GM12878 (cell line): Measurements from ENCODE around the gene RAD51B. TPM values are rescaled to one million over a fixed set of nuclear protein-coding genes. Genes with fewer than 3 reads are reported as not detected.

ENCODE experiments used
- ATAC-seq: fragments of 200-7000 bp; cut with Tn5 transposase; 3 replicates; pipeline ENCODE4 v1.9.1; 2020; ENCODE audit warnings: mild to moderate bottlenecking, moderate library complexity
- BruUV-seq: library from RNA; stranded (reverse); fragments of 400-500 nt; replicated peaks from 2 replicates; lab custom pipeline; 2021; lab: Mats Ljungman, UMichigan
- CTCF ChIA-PET: fragments of 300-600 bp; sonication (Branson Sonifier 250); formaldehyde crosslinking; extraction: SDS; loops from one replicate; lab custom pipeline; 2021; ENCODE audit warnings: inconsistent platforms; lab: Yijun Ruan, JAX
- POLR2A ChIA-PET: fragments of 350-600 bp; formaldehyde crosslinking; extraction: SDS; loops from one replicate; lab custom pipeline; 2021; ENCODE audit warnings: inconsistent platforms; lab: Charles Lee
- RAD21 ChIA-PET: fragments of 300-600 bp; sonication (Branson Sonifier 250); formaldehyde crosslinking; loops from one replicate; lab custom pipeline; 2023; ENCODE audit warnings: antibody characterized with exemption; ENCODE audit not compliant: unreplicated experiment; lab: Charles Lee
- SMC1A ChIA-PET: fragments of 300-600 bp; sonication (Branson Sonifier 250); formaldehyde crosslinking; loops from one replicate; lab custom pipeline; 2023; ENCODE audit not compliant: unreplicated experiment, uncharacterized antibody; lab: Charles Lee
- DNase-seq: peaks from one replicate; pipeline ENCODE4 v3.0.0-alpha.2; 2011; ENCODE audit warnings: low read depth, low spot score
- FAIRE-seq: peaks from 3 replicates; lab custom pipeline; 2011; peaks lifted over from hg19 to GRCh38; lab: Jason Lieb, UNC
- H2AFZ ChIP-seq: 2 replicates; pipeline ENCODE4 v1.6.0; 2011; ENCODE audit warnings: low read depth, low read length, control low read depth; ENCODE audit not compliant: control insufficient read depth
- H3K27ac ChIP-seq: 2 replicates; pipeline ENCODE4 v1.5.1; 2011; ENCODE audit warnings: control low read depth; ENCODE audit not compliant: control insufficient read depth, insufficient read depth
- H3K27me3 ChIP-seq, 2 experiments: replicated peaks in 1 of 2; 2 replicates each; pipeline versions ENCODE4 v1.6.0 to v1.6.1; 2011; ENCODE audit warnings: low read length in 1 of 2; ENCODE audit not compliant: control insufficient read depth in 2 of 2, insufficient read depth in 2 of 2
- H3K36me3 ChIP-seq, 2 experiments: 2 replicates each; pipeline ENCODE4 v1.5.1; 2011; ENCODE audit warnings: low read length in 1 of 2; ENCODE audit not compliant: control insufficient read depth in 2 of 2, insufficient read depth in 2 of 2
- H3K4me1 ChIP-seq: 2 replicates; pipeline ENCODE4 v1.6.1; 2011; ENCODE audit warnings: mild to moderate bottlenecking, low read length, moderate library complexity, mixed read lengths; ENCODE audit not compliant: control insufficient read depth, insufficient read depth
- H3K4me2 ChIP-seq: 2 replicates; pipeline ENCODE4 v1.6.0; 2011; ENCODE audit warnings: control low read depth; ENCODE audit not compliant: control insufficient read depth, insufficient read depth
- H3K4me3 ChIP-seq: fragments of 200-600 bp; sonication (generic); 2 replicates; pipeline ENCODE4 v1.5.1; 2016
- H3K79me2 ChIP-seq: 2 replicates; pipeline ENCODE4 v1.6.0; 2011; ENCODE audit warnings: low read length; ENCODE audit not compliant: control insufficient read depth, insufficient read depth
- H3K9ac ChIP-seq: 2 replicates; pipeline ENCODE4 v1.8.0; 2011; ENCODE audit warnings: low read length, control low read depth, mixed read lengths; ENCODE audit not compliant: control insufficient read depth, insufficient read depth
- H3K9me3 ChIP-seq: replicated peaks from 3 replicates; pipeline ENCODE4 v1.5.1; 2011; ENCODE audit warnings: mild to moderate bottlenecking, low read length; ENCODE audit not compliant: control insufficient read depth, insufficient read depth
- H4K20me1 ChIP-seq: 2 replicates; pipeline ENCODE4 v1.6.0; 2011; ENCODE audit not compliant: control insufficient read depth, insufficient read depth
- BACH1 ChIP-seq: fragments of 450-650 bp; IDR thresholded peaks from 2 replicates; pipeline ENCODE4 v1.6.1; 2017; ENCODE audit warnings: mild to moderate bottlenecking, borderline replicate concordance
- IRF4 ChIP-seq: IDR thresholded peaks from 2 replicates; pipeline ENCODE4 v1.6.1; 2011; ENCODE audit warnings: low read depth, low read length
- NFIC ChIP-seq: IDR thresholded peaks from 2 replicates; pipeline ENCODE4 v1.6.1; 2012; ENCODE audit warnings: low read depth, mild to moderate bottlenecking, inconsistent platforms, low read length, moderate library complexity
- WGBS: methylation state at CpG from one replicate; pipeline ENCODE4 v1.1.6; 2016; ENCODE audit warnings: low lambda C conversion rate; ENCODE audit not compliant: insufficient replicate concordance, insufficient coverage; ENCODE audit errors: missing lambda C conversion rate; 5-methylcytosine and 5-hydroxymethylcytosine counted together
- in situ Hi-C: fragments of 300-500 bp; cut with MboI; formaldehyde crosslinking; loops from 9 replicates; pipeline ENCODE4 v1.14.3; 2018; ENCODE audit warnings: mixed read lengths
- intact Hi-C: fragments of 100-400 bp; cut with micrococcal nuclease; formaldehyde crosslinking; loops from one replicate; pipeline ENCODE4 v1.14.2; 2022; ENCODE audit not compliant: unreplicated experiment
- polyA plus RNA-seq, 11 experiments: library from polyadenylated mRNA; depleted of rRNA in 4 of 11; unstranded in 6 of 11; stranded (reverse) in 5 of 11; fragments of >200 nt; fragmentation: Nextera tagmentation in 4 of 11; fragmentation: Illumina TruSeq in 1 of 11; extraction: Ambion mirVana in 4 of 11; extraction: Trizol in 1 of 11; gene quantifications; 1 replicate in 1 of 11; 2 replicates in 10 of 11; pipeline versions ENCODE4 v1.2.1 to v1.2.3, GENCODE V29; 2011 to 2016; ENCODE audit warnings: inconsistent platforms in 2 of 11, missing spikeins in 2 of 11, low read depth in 1 of 11
- total RNA-seq, 4 experiments: library from RNA; depleted of rRNA in 3 of 4; stranded (reverse); fragments of >200 nt in 3 of 4; fragmentation: Illumina TruSeq in 1 of 4; extraction: Trizol in 1 of 4; gene quantifications; 2 replicates each; pipeline versions ENCODE4 v1.2.1 to v1.2.3, GENCODE V29; 2013 to 2021
- TF ChIP-seq, protein P1 (sequence below): fragments of 450-650 bp; IDR thresholded peaks from 2 replicates; pipeline ENCODE4 v1.6.1; 2017; ENCODE audit warnings: mild to moderate bottlenecking, low read depth, inconsistent platforms; ENCODE audit not compliant: poor library complexity, severe bottlenecking
- TF ChIP-seq, protein P2 (sequence below): IDR thresholded peaks from 2 replicates; pipeline ENCODE4 v1.6.1; 2011; ENCODE audit warnings: low read depth, low read length, improper control_type of control experiment, borderline replicate concordance

Gene RAD51B
- total and polyA plus RNA-seq, 10 of the 15 experiments (the other 5 are each of a cell fraction or from before 2014, with no cell fraction given): 9.8 to 26.8 (median 21.3) TPM

DNA sequence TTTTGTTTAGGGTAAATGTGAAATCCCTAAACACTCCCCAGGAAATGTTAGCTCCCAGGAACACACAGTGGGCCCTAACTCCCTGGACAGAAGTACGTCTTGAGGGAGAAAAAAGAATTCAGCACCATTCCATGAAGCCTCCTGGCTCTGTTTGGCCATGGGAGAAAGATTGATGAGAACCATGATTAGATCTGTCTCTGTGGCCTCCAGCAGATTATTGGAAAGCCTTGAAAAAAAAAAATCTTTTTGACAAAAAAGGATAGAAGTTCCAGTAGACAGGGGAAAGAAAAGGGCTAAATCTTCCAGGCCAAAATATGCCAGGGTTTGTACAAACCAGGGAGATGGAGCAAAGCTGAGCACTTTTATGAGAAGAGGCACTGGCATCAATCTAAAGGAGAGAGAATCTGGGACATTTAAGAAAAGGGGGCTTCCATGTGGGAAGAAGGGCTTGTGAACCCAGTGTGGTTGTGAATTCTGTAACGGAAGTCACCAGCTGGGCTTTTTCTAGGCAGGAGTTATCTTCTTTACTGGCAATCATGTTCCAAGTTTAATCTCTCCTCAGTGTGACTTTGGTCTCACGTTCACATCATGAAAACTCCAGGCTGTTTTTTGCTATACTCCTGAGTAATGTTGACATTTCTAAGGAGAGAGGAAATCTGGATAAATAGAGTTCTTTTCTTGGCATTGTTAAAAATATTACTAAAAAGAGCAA, 426.7 kb downstream of the RAD51B start:
- ChIA-PET POLR2A (interaction anchor here (0.6 to 1.2 kb wide), 5 partner anchors 77 to 581 kb away, joined by 3 read pairs; no protein-coding TSS in a partner anchor), CTCF (interaction anchor here (0.7 to 11.1 kb wide), 15 partner anchors 9 to 598 kb away, joined by 3 to 310 read pairs (median 7); no protein-coding TSS in a partner anchor)
- intact Hi-C loops: loop anchor here (2.0 to 10.0 kb wide), 3 partner anchors 35 to 849 kb away; no protein-coding TSS in a partner anchor
- DNase-seq: no peak
- Histone ChIP-seq H3K9me3 (no peaks in the 10 kb centered on the region; the same call in 2 of the 3 replicates), H3K4me2 (no peak overlapping the region), H3K4me1 (peaks cover 30% of the 10 kb centered on the region)
- TF ChIP-seq NFIC (no peak), IRF4 (no peak), BACH1 (no peak)
- TF ChIP-seq, protein P1, sequence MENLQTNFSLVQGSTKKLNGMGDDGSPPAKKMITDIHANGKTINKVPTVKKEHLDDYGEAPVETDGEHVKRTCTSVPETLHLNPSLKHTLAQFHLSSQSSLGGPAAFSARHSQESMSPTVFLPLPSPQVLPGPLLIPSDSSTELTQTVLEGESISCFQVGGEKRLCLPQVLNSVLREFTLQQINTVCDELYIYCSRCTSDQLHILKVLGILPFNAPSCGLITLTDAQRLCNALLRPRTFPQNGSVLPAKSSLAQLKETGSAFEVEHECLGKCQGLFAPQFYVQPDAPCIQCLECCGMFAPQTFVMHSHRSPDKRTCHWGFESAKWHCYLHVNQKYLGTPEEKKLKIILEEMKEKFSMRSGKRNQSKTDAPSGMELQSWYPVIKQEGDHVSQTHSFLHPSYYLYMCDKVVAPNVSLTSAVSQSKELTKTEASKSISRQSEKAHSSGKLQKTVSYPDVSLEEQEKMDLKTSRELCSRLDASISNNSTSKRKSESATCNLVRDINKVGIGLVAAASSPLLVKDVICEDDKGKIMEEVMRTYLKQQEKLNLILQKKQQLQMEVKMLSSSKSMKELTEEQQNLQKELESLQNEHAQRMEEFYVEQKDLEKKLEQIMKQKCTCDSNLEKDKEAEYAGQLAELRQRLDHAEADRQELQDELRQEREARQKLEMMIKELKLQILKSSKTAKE: no peak
- TF ChIP-seq, protein P2, sequence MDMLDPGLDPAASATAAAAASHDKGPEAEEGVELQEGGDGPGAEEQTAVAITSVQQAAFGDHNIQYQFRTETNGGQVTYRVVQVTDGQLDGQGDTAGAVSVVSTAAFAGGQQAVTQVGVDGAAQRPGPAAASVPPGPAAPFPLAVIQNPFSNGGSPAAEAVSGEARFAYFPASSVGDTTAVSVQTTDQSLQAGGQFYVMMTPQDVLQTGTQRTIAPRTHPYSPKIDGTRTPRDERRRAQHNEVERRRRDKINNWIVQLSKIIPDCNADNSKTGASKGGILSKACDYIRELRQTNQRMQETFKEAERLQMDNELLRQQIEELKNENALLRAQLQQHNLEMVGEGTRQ: no peak
- TF ChIP-seq, all 136 proteins: peak for 0
- Histone ChIP-seq H2AFZ (no peak overlapping the region), H3K27ac (no peak overlapping the region), H4K20me1 (no peaks in the 10 kb centered on the region), H3K27me3 (no peaks in the 10 kb centered on the region), H3K9ac (no peak overlapping the region), H3K4me3 (no peak overlapping the region), H3K36me3 (no peaks in the 10 kb centered on the region), H3K79me2 (no peaks in the 10 kb centered on the region)
- WGBS: 97% methylated on average over 3 of the region's 3 CpGs
- BruUV-seq: no TSS peak
- in situ Hi-C loops: loop anchor here (5.0 kb wide), 2 partner anchors 304 to 546 kb away; partner anchors contain the start of gene ZFP36L1
- SMC1A ChIA-PET: interaction anchor here (0.5 to 13.5 kb wide), 35 partner anchors 13 to 598 kb away, joined by 3 to 314 read pairs (median 5); no protein-coding TSS in a partner anchor
- FAIRE-seq (no peak), ATAC-seq (no peak)
- RAD21 ChIA-PET: interaction anchor here (0.7 to 15.6 kb wide), 17 partner anchors 8 to 617 kb away, joined by 3 to 292 read pairs (median 6); no protein-coding TSS in a partner anchor
